Measurements from ENCODE around the gene SH3PXD2A.

SH3PXD2A gene

GRCh38 chr10:103703941-103704919, 151.1 kb downstream of the SH3PXD2A start:
- no peak for DNase-seq (ENCODE audit: low spot score)

GRCh38 chr10:103701380-103702222, 153.8 kb downstream of the SH3PXD2A start:
- no peak for DNase-seq (ENCODE audit: low spot score)

- DNase-seq (ENCODE audit: low spot score): no peak
Measured at GRCh38 chr10:103700436-103700715, 155.0 kb downstream of the SH3PXD2A start.

- no peak for DNase-seq (ENCODE audit: low spot score)
Measured at GRCh38 chr10:103699611-103700435, 155.6 kb downstream of the SH3PXD2A start.

- DNase-seq (ENCODE audit: low spot score): no peak
Measured at GRCh38 chr10:103698266-103698665, 157.1 kb downstream of the SH3PXD2A start.

GRCh38 chr10:103697787-103698186, 157.6 kb downstream of the SH3PXD2A start:
- no peak for DNase-seq (ENCODE audit: low spot score)

GRCh38 chr10:103696411-103697145, 158.8 kb downstream of the SH3PXD2A start:
- DNase-seq (ENCODE audit: low spot score): peak; percentile 94

GRCh38 chr10:103696094-103696410, 159.3 kb downstream of the SH3PXD2A start:
- DNase-seq (ENCODE audit: low spot score): no peak

GRCh38 chr10:103695584-103696005, 159.8 kb downstream of the SH3PXD2A start:
- DNase-seq (ENCODE audit: low spot score): no peak

GRCh38 chr10:103693812-103694205, 161.6 kb downstream of the SH3PXD2A start:
- no peak for DNase-seq (ENCODE audit: low spot score)

GRCh38 chr10:103692952-103693811, 162.2 kb downstream of the SH3PXD2A start:
- DNase-seq (ENCODE audit: low spot score): peak; percentile 81

- DNase-seq (ENCODE audit: low spot score): no peak
Measured at GRCh38 chr10:103692436-103692951, 162.9 kb downstream of the SH3PXD2A start.

- no peak for DNase-seq (ENCODE audit: low spot score)
Measured at GRCh38 chr10:103691723-103692435, 163.5 kb downstream of the SH3PXD2A start.

GRCh38 chr10:103691267-103691666, 164.1 kb downstream of the SH3PXD2A start:
- DNase-seq (ENCODE audit: low spot score): no peak

- no peak for DNase-seq (ENCODE audit: low spot score)
Measured at GRCh38 chr10:103690281-103690680, 165.1 kb downstream of the SH3PXD2A start.

- no peak for DNase-seq (ENCODE audit: low spot score)
Measured at GRCh38 chr10:103688491-103688890, 166.9 kb downstream of the SH3PXD2A start.

GRCh38 chr10:103687718-103688117, 167.7 kb downstream of the SH3PXD2A start:
- no peak for DNase-seq (ENCODE audit: low spot score)

GRCh38 chr10:103687172-103687571, 168.2 kb downstream of the SH3PXD2A start:
- no peak for DNase-seq (ENCODE audit: low spot score)

GRCh38 chr10:103685880-103686669, 169.3 kb downstream of the SH3PXD2A start:
- peak; percentile 91 for DNase-seq (ENCODE audit: low spot score)

All from AG08396 (cell line).